HG02678 (cell line): ENCODE measurements around the gene OTUD4.
"Not testable (repeated sequence)": the region's sequence is repeated elsewhere in the genome, so short reads cannot be mapped to it uniquely, and the experiment has no call there.

ENCODE experiments used
- ATAC-seq: cut with Tn5 transposase; IDR thresholded peaks from one replicate; pipeline ENCODE4 v1.9.1; 2021; ENCODE audit warnings: mild to moderate bottlenecking, moderate library complexity; ENCODE audit not compliant: unreplicated experiment

Gene OTUD4

GRCh38 chr4:145179281-145179860 lies 1.0 kb downstream of the OTUD4 start:
- ATAC-seq: peak; percentile 43

GRCh38 chr4:145178740-145179280 lies 1.6 kb downstream of the OTUD4 start:
- ATAC-seq: no peak

GRCh38 chr4:145177906-145178538 lies 2.4 kb downstream of the OTUD4 start:
- ATAC-seq: no peak

GRCh38 chr4:145177511-145177905 lies 2.9 kb downstream of the OTUD4 start:
- ATAC-seq: no peak

GRCh38 chr4:145176641-145177432 lies 3.6 kb downstream of the OTUD4 start:
- ATAC-seq: no peak

GRCh38 chr4:145171911-145172310 lies 8.5 kb downstream of the OTUD4 start:
- ATAC-seq: no peak

GRCh38 chr4:145170223-145170622 lies 10.2 kb downstream of the OTUD4 start:
- no peak for ATAC-seq

- ATAC-seq: no peak
These were observed 11.7 kb downstream of the OTUD4 start for GRCh38 chr4:145168581-145169187.

- no peak for ATAC-seq
These were observed 12.5 kb downstream of the OTUD4 start for GRCh38 chr4:145167887-145168286.

- ATAC-seq: no peak
These were observed 18.8 kb downstream of the OTUD4 start for GRCh38 chr4:145161549-145161948.

GRCh38 chr4:145156986-145157385 lies 23.4 kb downstream of the OTUD4 start:
- ATAC-seq: no peak

GRCh38 chr4:145155268-145155870 lies 25.0 kb downstream of the OTUD4 start:
- no peak for ATAC-seq

- ATAC-seq: peak; percentile 74
These were observed 25.8 kb downstream of the OTUD4 start for GRCh38 chr4:145154573-145154972.

- peak; percentile 52 for ATAC-seq
These were observed 26.5 kb downstream of the OTUD4 start for GRCh38 chr4:145153904-145154298.

GRCh38 chr4:145153181-145153903 lies 27.0 kb downstream of the OTUD4 start:
- ATAC-seq: no peak

GRCh38 chr4:145148980-145149379 lies 31.4 kb downstream of the OTUD4 start:
- ATAC-seq: no peak

- not testable (repeated sequence) for ATAC-seq
These were observed 44.2 kb downstream of the OTUD4 start for GRCh38 chr4:145136219-145136618.

- peak; percentile 84 for ATAC-seq
These were observed 47.8 kb downstream of the OTUD4 start for GRCh38 chr4:145132511-145133098.

GRCh38 chr4:145131848-145132247 lies 48.5 kb downstream of the OTUD4 start:
- ATAC-seq: no peak
